ENCODE data around the gene PRKG1.
"Not testable (repeated sequence)": the region's sequence is repeated elsewhere in the genome, so short reads cannot be mapped to it uniquely, and the experiment has no call there.

Gene PRKG1

GRCh38 chr10:51178634-51179033 lies 104.3 kb downstream of the PRKG1 start:
- DNase-seq, result no peak

GRCh38 chr10:51180141-51180540 lies 105.9 kb downstream of the PRKG1 start:
- DNase-seq, result no peak

DNA sequence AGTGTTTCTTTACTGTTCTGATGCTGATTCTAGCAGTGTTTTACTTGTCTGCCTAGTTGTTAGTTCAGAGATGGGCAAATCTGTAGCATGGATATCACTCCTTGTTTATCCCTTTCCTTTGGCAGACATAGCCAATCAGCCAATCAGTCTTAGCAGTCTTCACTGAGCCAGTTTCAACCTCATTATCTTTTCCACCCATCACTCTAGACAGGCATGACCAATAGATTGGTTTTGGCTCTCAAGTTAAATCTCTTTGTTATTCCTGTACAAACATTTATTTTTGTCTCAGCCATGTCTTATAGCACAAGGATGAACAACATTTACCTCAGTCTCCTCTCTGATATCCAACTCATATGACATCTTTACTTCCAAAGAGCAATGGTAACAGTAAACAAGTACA lies 109.5 kb downstream of the PRKG1 start:
- DNase-seq, result no peak

DNA sequence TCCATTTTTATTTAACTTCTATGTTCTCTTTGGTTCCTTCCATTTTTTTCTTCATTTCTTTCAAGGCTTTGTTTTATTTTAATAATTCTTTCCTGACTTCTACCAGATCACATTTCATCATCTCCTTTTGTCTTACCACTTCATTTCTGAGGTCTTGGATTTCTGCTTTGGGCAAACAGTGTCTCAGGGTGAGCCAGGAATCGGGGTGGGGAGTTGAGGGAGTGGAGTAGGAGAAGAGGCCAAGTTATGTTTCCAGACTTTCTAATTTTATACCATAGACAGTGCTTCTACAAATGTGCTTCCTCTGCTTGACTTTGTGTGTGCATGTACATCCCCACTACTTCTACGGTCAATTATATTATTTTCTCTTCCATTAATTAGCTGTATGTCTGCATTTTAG lies 112.1 kb downstream of the PRKG1 start:
- no peak for DNase-seq

GRCh38 chr10:51188008-51188407 lies 113.7 kb downstream of the PRKG1 start:
- no peak for DNase-seq

DNA sequence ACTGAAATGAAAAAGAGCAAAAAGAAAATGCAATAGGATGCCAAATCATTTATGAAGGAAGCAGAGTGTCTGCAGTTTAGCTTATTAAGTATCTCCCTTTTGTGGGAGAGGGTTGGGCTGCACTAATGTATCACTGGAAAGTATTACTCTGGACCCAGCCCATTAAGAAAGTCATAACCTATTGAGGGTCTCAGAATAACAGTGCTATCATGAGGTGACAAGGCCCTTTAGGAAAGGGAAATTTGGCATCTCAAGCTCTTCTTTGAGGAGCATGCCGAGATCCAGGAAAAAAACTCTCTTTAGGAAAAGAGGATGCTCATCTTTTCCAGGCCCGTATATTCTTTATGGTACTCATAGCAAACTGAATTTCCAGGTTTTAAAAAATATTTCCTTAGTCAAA lies 114.6 kb downstream of the PRKG1 start:
- DNase-seq, result no peak

DNA sequence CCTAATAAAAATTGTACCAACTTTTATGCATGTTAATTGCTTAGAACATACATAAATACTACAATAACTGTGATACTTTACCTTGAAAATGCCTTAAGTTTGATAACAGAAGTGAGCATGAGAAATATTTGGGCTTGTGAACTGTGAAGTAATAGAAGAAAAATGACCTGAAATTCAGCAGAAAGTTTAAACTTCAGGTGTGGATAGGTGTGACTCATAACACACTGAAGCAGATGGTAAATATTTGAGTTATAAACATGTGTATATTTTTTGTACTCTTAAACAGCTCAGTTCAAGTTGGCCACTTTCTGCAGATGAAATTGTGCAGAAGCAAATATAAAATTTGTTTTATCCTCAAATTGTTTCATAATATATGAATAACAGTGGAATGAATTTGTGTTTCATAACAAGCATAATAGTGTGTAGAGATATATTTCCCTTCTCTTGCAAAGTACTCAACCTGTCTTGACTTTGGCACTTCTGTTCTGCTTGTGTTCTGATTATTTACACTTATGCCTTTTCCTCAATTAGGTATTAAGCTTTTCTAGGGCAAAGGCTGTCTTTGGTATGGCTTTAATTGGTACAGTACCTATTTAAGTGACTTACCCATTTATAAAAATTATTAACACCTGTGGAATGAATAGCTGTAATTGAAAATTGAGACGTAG lies 122.4 kb downstream of the PRKG1 start:
- no peak for DNase-seq

DNA sequence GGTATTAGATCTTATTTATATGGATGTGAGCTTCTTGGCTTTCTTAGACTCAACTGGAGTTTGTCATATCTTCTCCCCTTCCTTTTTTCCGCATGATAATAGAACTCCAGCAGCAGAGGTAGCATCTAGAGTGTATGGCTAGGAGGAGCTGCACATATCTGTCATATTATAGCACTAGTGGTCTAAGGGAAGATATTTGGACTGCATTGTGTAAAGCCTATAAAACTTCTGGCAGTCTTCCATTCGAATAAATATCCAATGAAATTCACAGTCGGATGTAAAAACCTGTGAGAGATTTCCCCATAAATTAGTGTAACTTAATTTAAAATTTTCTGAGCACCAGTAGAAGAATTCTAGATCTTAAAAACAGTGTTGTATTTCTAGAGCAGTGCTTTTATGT lies 123.9 kb downstream of the PRKG1 start:
- DNase-seq, result no peak

- DNase-seq, result no peak
Measured at GRCh38 chr10:51201947-51202346, 127.7 kb downstream of the PRKG1 start.

DNA sequence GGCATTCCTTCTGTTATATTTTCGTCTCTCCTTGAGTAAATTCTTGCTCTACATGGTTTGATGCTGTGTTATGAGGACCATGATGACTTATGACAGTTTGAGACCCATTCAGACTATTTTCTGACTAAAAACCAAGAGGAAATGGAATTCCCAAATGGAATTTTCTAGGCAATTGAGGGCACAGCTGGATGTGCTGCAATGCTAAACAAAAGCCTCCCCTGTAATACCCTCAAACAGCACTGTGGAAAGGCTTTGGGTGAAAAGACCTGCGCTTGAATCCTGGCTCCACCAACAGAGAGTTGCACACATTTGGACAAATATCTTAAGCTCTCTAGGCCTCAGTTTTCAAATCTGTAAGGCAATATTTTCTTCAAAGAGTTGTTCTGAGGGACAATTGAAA lies 129.1 kb downstream of the PRKG1 start:
- DNase-seq, result no peak

DNA sequence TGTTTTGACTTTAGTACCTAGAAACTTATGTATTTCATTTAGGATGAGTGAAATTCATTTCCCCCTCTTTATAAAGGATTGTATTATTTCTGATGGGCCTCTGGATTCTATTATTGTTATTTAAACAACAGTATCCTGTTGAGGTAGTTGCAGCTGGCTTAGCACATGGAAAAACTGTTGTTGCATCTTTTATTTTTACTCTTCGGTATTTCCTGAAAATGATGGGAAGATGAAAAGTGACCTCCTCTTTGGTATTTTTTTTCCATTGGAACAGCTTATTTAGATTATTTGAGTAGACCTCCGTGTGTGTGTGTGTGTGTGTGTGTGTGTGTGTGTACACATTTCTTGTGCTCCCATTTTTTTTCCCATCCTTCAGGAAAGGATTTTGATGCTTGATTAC lies 129.8 kb downstream of the PRKG1 start:
- no peak for DNase-seq

DNA sequence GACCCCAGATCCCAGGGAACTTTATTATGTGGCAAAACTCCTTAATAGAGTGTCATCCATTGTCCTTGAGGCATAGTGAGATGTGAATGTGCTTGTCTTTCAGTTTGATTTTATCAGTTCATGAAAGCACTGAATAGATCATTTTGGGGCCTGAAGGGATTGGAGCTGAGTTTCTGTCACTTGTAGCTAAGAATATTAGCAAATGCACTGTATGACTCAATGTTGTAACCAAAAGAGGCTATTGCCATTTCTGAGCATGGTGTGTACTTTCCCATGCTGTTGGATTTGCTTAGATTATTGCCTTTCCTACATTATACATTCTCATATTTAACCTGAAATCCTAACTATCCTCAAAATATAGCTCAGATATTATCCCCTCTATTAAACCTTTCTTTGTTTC lies 130.4 kb downstream of the PRKG1 start:
- DNase-seq, result no peak

DNA sequence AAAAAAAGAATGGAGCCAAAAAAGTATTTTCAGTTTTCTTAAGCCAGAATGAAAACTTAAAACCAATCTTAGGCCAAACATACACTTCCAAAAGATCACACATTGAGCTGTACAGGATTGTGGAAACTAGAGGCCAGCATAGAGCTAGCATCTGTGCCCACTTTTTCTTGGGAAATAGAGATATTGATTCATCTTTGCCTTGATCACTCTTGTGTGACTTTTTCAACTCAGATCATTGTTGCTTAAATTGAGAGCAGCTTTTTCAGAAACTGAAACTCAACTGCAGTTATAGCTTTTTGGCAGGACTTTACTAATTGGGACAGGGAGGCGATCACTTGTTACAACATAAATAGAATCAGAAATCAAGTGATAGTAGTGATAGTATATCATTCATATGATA lies 132.2 kb downstream of the PRKG1 start:
- DNase-seq, result no peak

- DNase-seq, result not testable (repeated sequence)
Measured at GRCh38 chr10:51212937-51213336, 138.7 kb downstream of the PRKG1 start.

DNA sequence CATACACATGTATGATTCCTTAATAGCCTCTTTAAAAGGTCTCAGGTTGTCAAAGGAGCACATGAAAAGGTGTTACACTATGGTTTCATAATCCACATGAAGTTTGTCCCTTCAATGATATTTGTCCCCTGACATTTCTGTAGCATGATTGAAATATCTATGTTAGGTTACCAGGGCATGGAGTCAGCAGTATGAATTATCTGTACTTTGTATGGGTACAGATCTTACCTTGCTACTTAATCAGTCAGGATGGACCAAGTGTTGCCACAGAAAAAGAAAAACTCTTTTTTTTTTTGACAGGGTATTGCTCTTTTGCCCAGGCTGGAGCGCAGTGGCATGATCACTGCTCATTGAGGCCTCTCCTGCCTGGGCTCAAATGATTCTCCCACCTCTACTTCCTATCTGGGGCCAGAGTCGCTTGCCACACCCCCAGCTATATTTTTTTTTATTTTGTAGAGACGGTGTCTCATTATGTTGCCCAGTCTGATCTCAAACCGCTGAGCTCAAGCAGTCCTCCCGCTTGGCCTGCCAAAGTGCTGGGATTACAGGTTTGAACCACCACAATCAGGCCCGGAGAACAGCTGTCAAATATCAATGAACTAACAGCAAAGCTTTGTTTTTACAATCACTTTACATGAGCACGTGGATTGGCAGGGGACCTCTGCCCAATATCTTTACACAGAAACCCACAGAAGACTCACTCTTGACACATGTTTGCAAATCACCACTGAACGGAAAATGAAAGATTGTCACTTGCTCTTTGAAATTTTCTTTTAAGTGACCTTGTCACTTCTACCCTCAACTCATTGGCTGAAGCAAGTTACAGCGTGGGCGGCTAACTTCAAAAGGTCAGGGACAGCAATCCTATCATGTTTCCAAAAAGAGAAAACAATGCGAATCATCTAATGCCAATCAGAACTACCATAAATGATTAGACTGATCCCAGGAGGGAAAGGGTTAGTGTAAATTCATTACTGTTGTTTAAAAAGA lies 140.2 kb downstream of the PRKG1 start:
- DNase-seq, result no peak

DNA sequence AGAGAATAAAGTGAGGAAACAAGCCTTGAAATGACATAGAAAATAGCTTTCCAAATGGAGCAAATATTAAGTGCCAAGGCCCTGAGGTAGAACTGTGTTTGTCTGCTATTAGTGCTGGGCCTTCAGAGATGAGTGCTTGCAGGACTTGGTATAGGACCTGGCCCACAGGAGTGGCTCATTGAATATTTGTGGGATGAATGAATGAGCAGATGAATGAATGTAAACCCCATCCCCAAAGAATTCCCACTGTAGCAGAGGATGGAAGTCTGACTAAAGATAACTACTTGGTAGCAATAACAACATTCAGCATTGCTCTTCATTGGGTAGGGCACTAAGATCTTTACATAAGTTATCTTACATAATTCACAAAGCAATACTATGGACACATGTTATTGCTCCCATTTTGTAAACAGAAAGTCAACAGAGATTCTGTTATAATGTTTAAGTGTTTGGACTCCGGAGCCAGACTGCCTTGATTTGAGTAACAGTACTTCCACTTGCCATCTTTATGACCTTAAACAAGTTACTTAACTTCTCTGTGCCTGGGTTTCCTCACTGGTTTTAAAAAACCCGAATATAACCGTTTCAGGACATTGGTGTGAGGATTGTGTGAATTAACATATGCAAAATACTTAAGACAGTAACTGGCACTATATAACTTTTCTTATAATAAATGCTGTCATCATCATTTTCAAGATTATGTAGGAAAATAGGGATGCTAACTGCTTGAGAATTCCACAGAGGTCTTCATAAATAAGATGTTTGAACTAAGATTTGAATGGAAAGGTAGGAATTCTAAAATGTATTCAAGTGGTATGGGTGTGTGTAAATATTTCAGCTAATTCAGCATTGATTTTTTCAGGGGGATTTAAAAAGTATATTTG lies 141.9 kb downstream of the PRKG1 start:
- no peak for DNase-seq

- DNase-seq, result no peak
Measured at GRCh38 chr10:51217505-51217904, 143.2 kb downstream of the PRKG1 start.

DNA sequence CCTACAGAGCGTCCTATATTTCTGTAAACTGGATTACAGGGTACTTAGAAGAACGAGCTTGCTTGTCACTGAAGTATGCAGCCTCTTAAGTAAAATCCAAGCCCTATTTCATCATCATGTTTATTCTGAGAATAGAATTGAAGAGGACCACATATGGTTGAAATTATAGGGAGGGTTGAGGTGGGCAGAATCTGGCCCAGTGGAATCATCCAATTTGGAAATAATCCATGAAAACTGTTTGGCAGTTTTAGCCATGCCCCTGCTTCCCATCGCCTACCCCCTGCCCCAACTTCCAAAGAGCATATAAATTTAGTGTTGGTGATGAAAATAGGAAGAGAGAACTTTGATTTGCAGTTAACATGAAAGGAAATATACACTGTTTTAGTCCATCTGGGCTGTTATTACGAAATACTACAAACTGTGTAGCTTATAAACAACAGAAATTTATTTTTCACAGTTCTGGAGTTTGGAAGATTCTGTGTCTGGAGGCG lies 150.4 kb downstream of the PRKG1 start:
- DNase-seq, result no peak

DNA sequence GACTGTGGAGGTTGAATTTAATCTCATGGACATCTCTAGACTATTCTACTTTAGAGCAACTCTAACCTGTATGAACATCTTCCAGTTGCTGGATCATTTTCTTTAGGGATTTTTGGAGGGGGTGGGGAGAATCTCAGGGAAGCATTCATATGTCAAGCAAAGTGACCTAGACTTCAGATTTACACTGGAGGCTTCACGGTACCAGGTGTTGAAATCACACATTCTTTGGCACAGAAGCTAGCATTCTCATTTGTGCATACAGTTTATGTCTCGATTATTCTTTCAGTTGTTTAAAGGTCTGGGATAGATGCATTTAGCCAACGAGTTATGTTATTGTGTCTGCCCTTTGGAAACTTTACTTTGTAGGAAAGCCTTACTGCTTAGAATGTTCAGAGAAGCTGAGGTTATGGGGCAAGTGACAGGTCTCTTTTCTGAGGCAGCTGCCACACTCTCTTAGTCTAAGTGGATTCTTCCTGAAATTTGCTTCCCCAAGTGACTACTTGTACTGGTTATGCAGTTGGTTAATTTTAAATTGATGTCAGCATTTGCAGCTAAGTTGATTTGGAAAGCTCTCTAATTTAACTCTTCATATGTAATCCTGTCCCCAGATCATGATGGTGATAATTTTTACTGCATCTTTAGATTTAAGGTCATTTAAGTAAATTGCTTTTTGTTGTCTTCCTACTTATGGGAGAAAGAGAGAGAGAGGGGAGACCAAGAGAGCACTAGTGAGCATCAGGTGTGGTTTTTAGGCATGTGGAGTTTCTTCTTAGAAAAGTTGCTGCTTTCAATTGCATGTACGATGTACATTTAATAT lies 153.8 kb downstream of the PRKG1 start:
- no peak for DNase-seq

DNA sequence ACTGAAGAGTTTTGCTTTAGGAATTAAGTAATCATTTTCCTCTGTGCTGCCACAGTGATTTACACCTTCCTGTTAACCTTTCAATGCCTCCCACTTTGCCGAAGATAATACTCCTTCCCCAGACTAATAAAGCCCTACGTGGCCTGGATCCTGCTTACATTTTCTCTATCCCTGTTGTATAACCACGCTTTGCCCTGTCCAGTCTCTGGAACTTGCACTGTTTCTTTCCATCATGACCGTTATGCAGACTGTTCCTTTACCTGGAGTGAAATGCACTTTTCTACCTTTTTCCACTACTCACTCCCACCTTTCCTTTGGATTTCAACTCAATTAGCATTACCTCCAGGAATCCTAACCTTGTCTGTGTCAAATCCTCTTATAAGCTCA lies 154.4 kb downstream of the PRKG1 start:
- no peak for DNase-seq

GRCh38 chr10:51230887-51231585 lies 156.7 kb downstream of the PRKG1 start:
- no peak for DNase-seq

Data from activated gamma-delta T cell (primary cell).